ENCODE measurements around the gene JAGN1. TPM values are rescaled to one million over a fixed set of nuclear protein-coding genes. Genes with fewer than 3 reads are reported as not detected.

JAGN1 gene
- total and polyA plus RNA-seq, 2 of the 8 experiments (the other 6 are each of a cell fraction or from before 2014, with no cell fraction given): 26.9 to 51.6 TPM

DNA sequence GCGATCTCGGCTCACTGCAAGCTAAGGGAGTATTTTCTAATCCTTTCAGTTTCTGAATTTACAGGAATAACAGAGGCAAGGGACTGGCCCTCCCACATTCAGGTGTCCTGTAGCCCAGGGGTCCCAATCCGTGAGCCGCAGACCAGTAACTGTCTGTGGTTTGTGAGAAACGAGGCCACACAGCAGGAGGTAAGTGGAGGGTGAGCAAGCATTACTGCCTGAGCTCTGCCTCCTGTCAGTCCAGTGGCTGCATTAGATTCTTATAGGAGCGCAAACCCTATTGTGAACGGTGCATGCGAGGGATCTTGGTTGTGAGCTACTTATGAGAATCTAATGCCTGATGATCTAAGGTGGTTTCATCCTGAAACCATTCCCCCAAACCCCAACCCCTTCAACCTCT, 21.5 kb downstream of the JAGN1 start (continued):
- TF ChIP-seq RBBP5 (IDR thresholded peaks at IDR 0.05; ENCODE audit: borderline replicate concordance, low read depth, low read length) (no peak), BACH1 (IDR thresholded peaks at IDR 0.05; ENCODE audit: low read length) (no peak), EGR1 (IDR thresholded peaks at IDR 0.05; ENCODE audit: borderline replicate concordance, low read depth, low read length) (no peak), PHF8 (conservative IDR thresholded peaks at IDR 0.05; ENCODE audit: low read depth, low read length) (no peak), CHD1 (IDR thresholded peaks at IDR 0.05; ENCODE audit: low read depth, low read length) (no peak), MAFK (IDR thresholded peaks at IDR 0.05; ENCODE audit: low read depth, low read length) (no peak), RXRA (IDR thresholded peaks at IDR 0.05; ENCODE audit: insufficient read depth, low read depth, low read length) (no peak)
- TF ChIP-seq, protein P1, sequence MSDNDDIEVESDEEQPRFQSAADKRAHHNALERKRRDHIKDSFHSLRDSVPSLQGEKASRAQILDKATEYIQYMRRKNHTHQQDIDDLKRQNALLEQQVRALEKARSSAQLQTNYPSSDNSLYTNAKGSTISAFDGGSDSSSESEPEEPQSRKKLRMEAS (IDR thresholded peaks at IDR 0.05): no peak
- TF ChIP-seq, protein P2, sequence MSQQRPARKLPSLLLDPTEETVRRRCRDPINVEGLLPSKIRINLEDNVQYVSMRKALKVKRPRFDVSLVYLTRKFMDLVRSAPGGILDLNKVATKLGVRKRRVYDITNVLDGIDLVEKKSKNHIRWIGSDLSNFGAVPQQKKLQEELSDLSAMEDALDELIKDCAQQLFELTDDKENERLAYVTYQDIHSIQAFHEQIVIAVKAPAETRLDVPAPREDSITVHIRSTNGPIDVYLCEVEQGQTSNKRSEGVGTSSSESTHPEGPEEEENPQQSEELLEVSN (IDR thresholded peaks at IDR 0.05): no peak
